H54 (cell line): ENCODE measurements around the gene MIGA1.
A peak's percentile ranks its signal among the peaks of the same experiment; 100 is the strongest.
"Not testable (repeated sequence)": the region's sequence is repeated elsewhere in the genome, so short reads cannot be mapped to it uniquely, and the experiment has no call there.

Source experiments
- DNase-seq: peaks from one replicate; pipeline ENCODE4 v3.0.0; 2011; ENCODE audit warnings: low spot score, mixed read lengths; ENCODE audit not compliant: insufficient read length
- FAIRE-seq: peaks from 3 replicates; lab custom pipeline; 2011; peaks lifted over from hg19 to GRCh38; lab: Jason Lieb, UNC
- POLR2A ChIP-seq: IDR thresholded peaks from 2 replicates; pipeline ENCODE4 v1.6.1; 2011; ENCODE audit warnings: low read depth, mild to moderate bottlenecking, low read length

The MIGA1 gene

GRCh38 chr1:77779529-77780281 is at the start of gene MIGA1:
Gene MIGA1 (plus strand): TSS chr1:77779649. CDS start chr1:77783253, 3,604 bp downstream.
- FAIRE-seq, result peak; percentile 97

GRCh38 chr1:77732090-77732489 is 47.4 kb upstream of the MIGA1 start:
- FAIRE-seq (no peak), DNase-seq (no peak)
- TF ChIP-seq POLR2A, result no peak

More at GRCh38 chr1:77779529-77780281, at the start of gene MIGA1:
- TF ChIP-seq POLR2A, result peak; percentile 73
- peak; percentile 70 for DNase-seq

GRCh38 chr1:77739235-77739634 is 40.2 kb upstream of the MIGA1 start:
- no peak for TF ChIP-seq POLR2A
- peak; percentile 11 for FAIRE-seq
- DNase-seq, result no peak

- FAIRE-seq, result no peak
- DNase-seq, result no peak
- TF ChIP-seq POLR2A, result no peak
Measured at GRCh38 chr1:77741316-77741715, 38.1 kb upstream of the MIGA1 start.

- no peak for TF ChIP-seq POLR2A
- DNase-seq (no peak), FAIRE-seq (no peak)
Measured at GRCh38 chr1:77742011-77742555, 37.4 kb upstream of the MIGA1 start.

- no peak for FAIRE-seq
- TF ChIP-seq POLR2A, result no peak
- DNase-seq, result no peak
Measured at GRCh38 chr1:77744576-77744975, 34.9 kb upstream of the MIGA1 start.

- not testable (repeated sequence) for DNase-seq, FAIRE-seq
Measured at GRCh38 chr1:77749489-77749888, 30.0 kb upstream of the MIGA1 start.

GRCh38 chr1:77756052-77756754 is 23.2 kb upstream of the MIGA1 start:
- TF ChIP-seq POLR2A, result no peak
- no peak for FAIRE-seq
- no peak for DNase-seq

GRCh38 chr1:77757066-77757584 is 22.3 kb upstream of the MIGA1 start:
- DNase-seq, result no peak
- TF ChIP-seq POLR2A, result no peak
- FAIRE-seq, result no peak

- TF ChIP-seq POLR2A, result no peak
- DNase-seq (no peak), FAIRE-seq (no peak)
Measured at GRCh38 chr1:77757603-77758002, 21.8 kb upstream of the MIGA1 start.

- FAIRE-seq (peak; percentile 82), DNase-seq (peak; percentile 80)
- TF ChIP-seq POLR2A, result peak; percentile 60
Measured at GRCh38 chr1:77759071-77760028, 20.1 kb upstream of the MIGA1 start, which contains the start of gene USP33. Gene USP33 (minus strand): TSS chr1:77759852. CDS start chr1:77741697, 18,155 bp downstream.

- TF ChIP-seq POLR2A, result no peak
- no peak for FAIRE-seq
- DNase-seq, result peak; percentile 19
Measured at GRCh38 chr1:77762072-77762476, 17.4 kb upstream of the MIGA1 start.

GRCh38 chr1:77768006-77768405 is 11.4 kb upstream of the MIGA1 start:
- FAIRE-seq (no peak), DNase-seq (no peak)
- no peak for TF ChIP-seq POLR2A
